Measurements from ENCODE around the gene CCDC50. TPM values are rescaled to one million over a fixed set of nuclear protein-coding genes. Genes with fewer than 3 reads are reported as not detected.
A peak's percentile ranks its signal among the peaks of the same experiment; 100 is the strongest.

Gene CCDC50
- total and polyA plus RNA-seq, 4 donors = 23.4 to 119 (median 40.4) TPM

GRCh38 chr3:191378142-191378812, 49.1 kb downstream of the CCDC50 start:
- peak overlapping the region in 1 of 2 donors; percentile 10 for H3K9ac ChIP-seq (ENCODE audit: insufficient read depth in 1 of 2, low read length in 2 of 2)

GRCh38 chr3:191379446-191379845, 50.3 kb downstream of the CCDC50 start:
- H3K9ac ChIP-seq (ENCODE audit: insufficient read depth in 1 of 2, low read length in 2 of 2) = no peak overlapping the region
- no peak overlapping the region for H3K4me3 ChIP-seq
- peaks cover 0 to 2% (median 0%) of the 10 kb centered on the region in 4 donors for H3K9me3 ChIP-seq (ENCODE audit: control insufficient read depth in 4 of 4, insufficient read depth in 3 of 4, low read length in 3 of 4)
- peaks cover 0 to 63% (median 12%) of the 10 kb centered on the region in 5 donors for H3K4me1 ChIP-seq (ENCODE audit: control insufficient read depth in 5 of 5, insufficient read depth in 5 of 5, low read length in 5 of 5)
- no peak overlapping the region for H3K27ac ChIP-seq (ENCODE audit: low read depth in 1 of 2, low read length in 1 of 2)
- no peaks in the 10 kb centered on the region for H3K27me3 ChIP-seq (ENCODE audit: control insufficient read depth in 3 of 3, insufficient read depth in 3 of 3, low read length in 2 of 3)
- no peak for TF ChIP-seq CTCF (IDR thresholded peaks at IDR 0.05; ENCODE audit: control extremely low read depth, extremely low read depth)
- ATAC-seq (ENCODE audit: insufficient read depth, low FRiP score) (no peak), DNase-seq (no peak)
- H3K36me3 ChIP-seq (ENCODE audit: control insufficient read depth in 4 of 4, insufficient read depth in 4 of 4, low read length in 4 of 4) = peaks cover 10 to 31% (median 20%) of the 10 kb centered on the region in 4 donors
- WGBS, 2 donors = 55 to 76% methylated on average over 2 of the region's 2 CpGs

More at GRCh38 chr3:191378142-191378812, 49.1 kb downstream of the CCDC50 start:
- Histone ChIP-seq H3K4me3 (no peak overlapping the region), H3K27ac (ENCODE audit: low read depth in 1 of 2, low read length in 1 of 2) (no peak overlapping the region), H3K4me1 (ENCODE audit: control insufficient read depth in 5 of 5, insufficient read depth in 5 of 5, low read length in 5 of 5) (peaks cover 0 to 55% (median 12%) of the 10 kb centered on the region in 5 donors), H3K36me3 (ENCODE audit: control insufficient read depth in 4 of 4, insufficient read depth in 4 of 4, low read length in 4 of 4) (peaks cover 10 to 31% (median 20%) of the 10 kb centered on the region in 4 donors), H3K27me3 (ENCODE audit: control insufficient read depth in 3 of 3, insufficient read depth in 3 of 3, low read length in 2 of 3) (no peaks in the 10 kb centered on the region), H3K9me3 (ENCODE audit: control insufficient read depth in 4 of 4, insufficient read depth in 3 of 4, low read length in 3 of 4) (peaks cover 0 to 2% (median 0%) of the 10 kb centered on the region in 4 donors)
- no peak for TF ChIP-seq CTCF (IDR thresholded peaks at IDR 0.05; ENCODE audit: control extremely low read depth, extremely low read depth)
- no peak for ATAC-seq (ENCODE audit: insufficient read depth, low FRiP score)
- DNase-seq = no peak

- no peak overlapping the region for H3K4me3 ChIP-seq
- peaks cover 0 to 63% (median 12%) of the 10 kb centered on the region in 5 donors for H3K4me1 ChIP-seq (ENCODE audit: control insufficient read depth in 5 of 5, insufficient read depth in 5 of 5, low read length in 5 of 5)
- peaks cover 0 to 2% (median 0%) of the 10 kb centered on the region in 4 donors for H3K9me3 ChIP-seq (ENCODE audit: control insufficient read depth in 4 of 4, insufficient read depth in 3 of 4, low read length in 3 of 4)
- H3K27ac ChIP-seq (ENCODE audit: low read depth in 1 of 2, low read length in 1 of 2) = no peak overlapping the region
- peaks cover 8 to 31% (median 19%) of the 10 kb centered on the region in 4 donors for H3K36me3 ChIP-seq (ENCODE audit: control insufficient read depth in 4 of 4, insufficient read depth in 4 of 4, low read length in 4 of 4)
- H3K27me3 ChIP-seq (ENCODE audit: control insufficient read depth in 3 of 3, insufficient read depth in 3 of 3, low read length in 2 of 3) = no peaks in the 10 kb centered on the region
- no peak for DNase-seq
- TF ChIP-seq CTCF (IDR thresholded peaks at IDR 0.05; ENCODE audit: control extremely low read depth, extremely low read depth) = no peak
- H3K9ac ChIP-seq (ENCODE audit: insufficient read depth in 1 of 2, low read length in 2 of 2) = no peak overlapping the region
- WGBS, 2 donors = 59 to 84% methylated on average over 2 of the region's 2 CpGs
- no peak for ATAC-seq (ENCODE audit: insufficient read depth, low FRiP score)
Measured at GRCh38 chr3:191380001-191380400, 50.8 kb downstream of the CCDC50 start.

Measured in lung (tissue), 12 donors.